HG03175 (cell line): ENCODE measurements around the gene OPN1SW.
A peak's percentile ranks its signal among the peaks of the same experiment; 100 is the strongest.

Source experiments
- ATAC-seq: cut with Tn5 transposase; IDR thresholded peaks from one replicate; pipeline ENCODE4 v1.9.1; 2021; ENCODE audit warnings: mild to moderate bottlenecking, moderate library complexity; ENCODE audit not compliant: unreplicated experiment

Gene OPN1SW

DNA sequence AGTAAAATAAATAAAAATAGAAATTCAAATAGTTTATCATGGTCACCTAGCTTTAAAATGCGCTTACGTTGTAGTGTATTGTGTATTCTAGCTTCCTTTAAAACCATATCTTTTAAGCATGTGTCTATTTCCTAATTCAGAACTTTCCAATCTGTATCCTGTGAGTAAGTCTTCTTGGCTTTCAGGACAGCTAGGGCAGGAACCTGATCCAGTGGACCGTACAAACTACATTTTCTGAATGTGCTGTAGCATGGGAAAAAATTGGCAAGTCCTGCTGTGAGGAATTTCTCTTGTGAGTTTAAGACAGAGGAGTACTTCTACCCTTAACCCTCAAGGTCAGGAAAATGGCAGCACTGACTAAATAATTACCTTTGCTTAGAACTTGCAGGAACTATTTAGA is 12.1 kb downstream of the OPN1SW start:
- no peak for ATAC-seq

DNA sequence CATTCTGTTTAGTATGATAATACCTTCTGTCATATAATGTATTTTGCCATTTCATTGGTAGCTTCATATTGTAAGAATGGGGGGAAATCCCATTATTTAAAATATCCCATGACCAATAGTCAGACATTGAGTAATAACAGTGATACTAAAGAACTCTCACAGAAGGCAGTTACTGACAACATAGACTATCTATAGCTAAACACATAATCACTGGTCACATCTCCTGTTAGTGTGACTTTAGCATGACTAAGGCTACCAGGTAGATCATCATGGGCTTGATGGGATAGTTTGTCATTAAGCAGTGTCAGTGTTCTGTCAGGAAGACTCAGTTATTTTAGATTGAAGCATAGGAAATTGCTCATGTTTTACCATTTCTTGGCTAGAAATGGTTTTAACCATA is 16.4 kb downstream of the OPN1SW start:
- ATAC-seq, result no peak

DNA sequence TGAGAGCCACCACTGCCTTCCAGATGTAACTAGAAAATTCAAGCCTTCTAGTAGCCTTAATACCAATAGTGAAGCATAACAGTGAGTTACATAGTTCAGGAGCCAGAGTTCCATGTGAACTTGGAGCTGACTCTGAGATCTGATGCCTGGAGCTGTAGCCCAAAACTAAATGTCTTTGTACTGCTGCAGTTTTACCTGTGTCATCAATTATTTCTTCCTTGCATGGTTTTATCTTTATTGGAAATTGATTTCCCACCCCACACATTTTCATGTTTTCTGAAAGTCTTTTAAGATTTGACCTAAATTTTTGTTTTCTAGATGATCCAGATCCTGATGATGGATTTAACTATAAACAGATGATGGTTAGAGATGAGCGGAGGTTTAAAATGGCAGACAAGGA is 17.0 kb downstream of the OPN1SW start:
- ATAC-seq, result no peak

DNA sequence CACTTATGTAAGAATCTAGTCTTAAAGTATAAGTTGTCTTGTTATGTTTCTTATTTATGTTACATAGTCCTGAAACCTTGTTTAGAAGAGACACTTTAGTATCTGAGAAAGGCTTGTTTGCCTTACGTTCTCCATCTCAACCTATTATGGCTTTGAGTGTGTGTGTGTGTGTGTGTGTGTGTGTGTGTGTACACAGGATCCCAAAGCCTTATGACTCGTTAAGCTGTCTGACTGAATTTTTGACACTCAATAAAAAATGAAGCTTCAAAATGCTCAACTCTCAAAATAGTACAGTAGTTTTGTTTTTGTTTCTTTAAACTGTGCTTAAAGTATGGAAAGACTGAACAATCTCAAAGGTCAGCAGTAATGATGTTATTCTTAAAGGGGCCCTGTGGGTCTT is 18.4 kb downstream of the OPN1SW start:
- no peak for ATAC-seq

DNA sequence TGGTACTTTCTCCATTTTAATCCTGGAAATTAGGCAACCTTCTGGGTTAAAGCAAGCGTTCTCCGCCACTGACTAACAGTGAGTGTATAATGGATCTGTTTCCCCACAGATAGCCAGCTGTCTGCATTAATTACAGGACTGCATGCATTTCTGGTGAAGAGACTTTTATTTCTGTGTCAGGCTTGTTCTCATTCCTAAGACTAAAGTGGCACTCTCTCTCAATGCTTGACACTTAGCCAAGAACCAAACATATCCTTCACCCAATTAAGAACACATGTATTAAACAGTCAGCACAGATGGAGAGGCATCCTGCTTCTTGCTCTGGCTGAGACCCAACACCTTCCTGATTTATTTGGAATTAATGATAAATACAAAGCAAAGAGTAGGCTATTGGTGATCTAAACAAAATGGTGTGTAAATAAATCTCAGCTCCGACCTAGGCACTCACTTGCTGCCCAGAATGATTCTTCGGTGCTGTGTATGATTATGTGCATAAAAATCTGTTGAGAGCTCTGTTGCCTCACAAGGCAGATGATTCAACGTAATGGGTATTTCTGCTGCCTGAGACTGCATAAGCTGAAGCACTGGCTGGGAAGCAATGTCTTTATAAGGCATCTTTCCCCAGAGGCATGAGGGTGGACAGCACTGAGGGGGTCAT is 19.6 kb downstream of the OPN1SW start:
- no peak for ATAC-seq

DNA sequence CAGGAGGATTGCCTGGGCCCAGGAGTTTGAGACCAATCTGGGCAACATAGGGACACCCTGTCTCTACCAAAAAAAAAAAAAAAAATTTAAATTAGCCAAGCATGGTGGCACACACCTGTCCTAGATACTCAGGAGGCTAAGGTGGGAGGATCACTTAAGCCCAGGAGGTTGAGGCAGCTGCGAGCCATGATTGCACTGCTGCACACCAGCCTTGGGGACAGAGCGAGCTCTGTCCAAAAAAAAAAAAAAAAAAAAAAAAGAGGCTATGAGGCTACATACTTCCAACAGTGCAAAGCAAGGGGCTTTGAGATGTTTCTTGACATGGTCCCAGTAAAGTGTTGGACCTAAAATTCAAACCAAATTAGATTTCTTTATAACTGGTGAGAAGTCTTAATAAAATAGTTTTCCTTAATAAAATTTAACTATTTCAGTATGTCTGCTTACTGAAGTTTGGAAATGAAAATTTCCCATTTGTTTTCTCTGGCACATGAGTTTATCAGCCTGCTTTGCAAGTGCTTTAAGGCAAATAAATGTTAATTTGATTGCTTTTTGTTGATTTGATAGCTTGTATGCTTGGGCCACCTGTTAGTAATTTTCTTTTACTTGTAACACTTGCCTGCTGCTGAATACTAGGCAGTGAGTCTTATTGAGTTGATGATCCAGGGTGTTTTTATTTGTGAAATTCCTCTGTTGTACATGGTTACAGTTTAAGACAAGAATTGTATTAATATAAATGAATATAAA is 20.3 kb downstream of the OPN1SW start:
- no peak for ATAC-seq

DNA sequence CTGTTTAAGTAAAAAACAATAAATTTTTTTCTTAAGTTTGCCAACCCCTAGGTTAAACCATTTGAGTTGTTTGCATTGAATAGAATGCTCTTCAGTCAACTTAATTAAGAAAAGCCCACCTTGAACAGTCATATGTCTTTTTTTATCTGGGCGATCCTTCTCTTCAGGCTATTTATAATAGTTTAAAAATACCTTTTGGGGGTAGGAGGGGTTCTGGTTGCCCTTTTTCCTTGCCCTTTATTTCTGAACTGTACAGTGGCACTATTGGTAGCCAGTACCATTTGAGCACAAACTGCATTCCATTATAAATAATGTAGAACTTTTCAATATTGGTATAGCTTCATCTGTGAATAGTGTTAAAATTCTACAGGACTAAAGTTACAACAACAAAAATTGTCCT is 23.3 kb downstream of the OPN1SW start:
- ATAC-seq, result no peak

DNA sequence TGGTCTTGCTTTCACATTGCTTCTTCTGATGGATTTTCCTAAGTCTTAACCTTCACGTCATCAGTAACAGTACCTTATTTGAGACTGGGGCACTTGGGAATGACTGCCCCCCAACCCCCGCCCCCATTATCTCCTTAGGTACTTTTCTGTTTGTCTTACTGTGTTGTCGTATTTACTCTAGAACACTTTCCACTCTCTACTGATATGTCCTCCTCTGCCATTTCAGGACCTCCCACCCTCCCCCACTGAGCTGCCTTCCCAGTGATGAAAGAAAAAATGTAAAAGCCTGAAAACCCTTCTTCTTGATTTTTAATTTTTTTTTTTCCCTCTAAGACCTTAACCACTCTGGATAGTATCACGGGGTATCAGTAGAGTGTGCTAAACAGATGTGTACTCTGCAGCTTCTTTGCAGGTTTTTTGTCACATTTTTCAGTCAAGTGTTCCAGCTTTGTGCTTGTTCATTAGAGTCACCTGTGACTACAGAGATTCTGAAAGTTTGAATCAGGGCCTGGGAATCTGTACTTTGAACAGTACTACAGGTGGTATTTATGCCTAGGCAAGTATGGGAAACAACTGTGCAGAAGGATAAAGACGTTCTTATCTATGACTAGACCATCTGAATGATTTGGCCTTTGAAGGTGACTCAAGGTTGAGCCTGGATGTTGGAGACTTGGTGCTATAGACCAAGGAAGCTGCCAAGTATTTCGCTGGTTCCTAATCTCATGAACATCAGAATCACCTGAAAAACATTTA is 28.1 kb downstream of the OPN1SW start:
- ATAC-seq, result no peak

DNA sequence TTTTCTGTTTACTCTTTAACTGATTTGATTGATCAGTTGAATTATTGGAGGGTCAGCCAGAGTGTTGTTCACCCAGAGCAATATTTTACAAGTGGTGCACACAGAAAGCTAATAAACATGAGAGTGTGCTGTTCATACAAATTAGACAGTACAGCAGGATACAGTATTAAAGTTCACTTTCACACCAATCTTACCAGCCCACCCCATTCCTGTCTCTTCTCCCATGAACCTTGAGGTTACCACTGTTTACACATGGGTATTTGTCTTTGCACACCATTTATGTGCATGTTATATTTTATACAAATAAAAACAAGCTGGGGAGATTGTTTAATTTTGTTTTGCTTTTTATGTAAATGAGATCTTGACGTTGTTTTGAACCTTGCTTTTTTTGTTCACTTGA is 29.9 kb downstream of the OPN1SW start:
- ATAC-seq, result no peak

DNA sequence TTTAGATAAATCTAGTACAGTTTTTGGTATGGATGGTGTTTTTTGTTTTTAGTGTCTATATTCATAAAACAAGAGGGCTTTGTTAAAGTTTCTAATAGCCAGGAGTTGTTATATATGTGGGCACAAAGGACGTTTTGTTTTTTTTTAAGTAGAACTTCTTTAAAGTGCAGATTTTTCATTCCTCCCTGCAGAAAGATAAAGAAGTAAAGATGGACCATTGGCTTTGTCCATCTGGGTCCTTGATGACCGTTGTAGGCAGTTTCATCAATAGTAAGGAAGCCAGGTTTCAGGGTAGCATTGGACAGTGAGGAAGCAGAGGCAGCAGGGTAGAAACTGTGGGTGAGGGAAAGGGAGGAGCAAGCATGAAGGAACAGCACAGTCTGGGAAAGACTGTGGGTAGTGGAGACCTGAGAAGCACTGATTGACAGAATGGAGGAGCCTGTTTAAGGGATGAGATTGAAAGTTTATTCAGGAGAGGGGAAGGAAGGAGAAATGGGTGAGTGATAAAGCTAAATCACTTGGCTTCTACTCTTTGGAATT is 31.2 kb downstream of the OPN1SW start:
- ATAC-seq, result no peak

DNA sequence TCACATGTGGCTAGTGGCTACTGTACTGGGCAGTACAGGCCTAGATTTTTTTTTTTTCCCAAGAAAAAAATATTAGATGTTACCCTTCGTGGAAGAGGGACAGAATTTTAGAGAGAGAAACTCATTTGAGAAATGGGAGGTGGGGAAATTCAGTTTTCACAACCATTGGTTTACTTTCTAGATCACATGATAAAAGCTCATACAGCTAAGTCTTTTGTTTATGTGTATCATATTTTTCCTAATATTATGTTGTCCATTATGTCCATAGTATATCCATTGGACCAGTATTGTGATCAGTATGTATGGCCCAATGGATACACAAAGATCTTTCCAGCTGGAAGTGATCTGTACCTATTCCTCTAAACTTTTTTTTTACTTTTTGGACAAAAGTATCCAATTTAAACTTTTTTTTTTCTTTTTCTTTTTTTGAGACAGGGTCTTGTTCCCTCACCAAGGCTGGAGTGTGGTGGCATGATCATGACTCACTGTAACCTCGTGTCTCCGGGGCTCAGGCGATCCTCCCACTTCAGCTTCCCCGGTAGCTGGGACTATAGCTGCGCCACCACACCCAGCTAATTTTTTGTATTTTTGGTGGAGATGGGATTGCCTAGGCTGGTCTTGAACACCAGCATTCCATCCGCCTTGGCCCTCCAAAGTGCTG is 32.4 kb downstream of the OPN1SW start:
- no peak for ATAC-seq

DNA sequence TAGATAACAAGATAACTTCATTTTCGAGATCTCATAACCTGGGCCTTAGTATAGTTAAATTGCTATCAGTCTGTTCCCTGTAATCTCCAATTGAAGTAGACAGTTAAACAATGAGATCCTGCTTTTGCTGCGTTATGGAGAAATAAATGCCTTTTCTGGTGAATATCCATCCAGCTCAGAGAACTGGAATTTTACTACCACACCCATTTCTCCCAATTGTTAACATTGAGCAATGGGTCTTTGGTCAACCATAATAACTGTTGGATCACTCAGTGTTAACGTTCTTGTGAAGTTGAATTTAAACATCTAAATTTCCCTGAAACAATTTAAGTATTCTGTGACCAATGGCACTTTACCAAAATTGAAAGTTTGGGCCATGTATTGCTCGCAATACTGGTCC is 33.4 kb downstream of the OPN1SW start:
- ATAC-seq, result no peak

DNA sequence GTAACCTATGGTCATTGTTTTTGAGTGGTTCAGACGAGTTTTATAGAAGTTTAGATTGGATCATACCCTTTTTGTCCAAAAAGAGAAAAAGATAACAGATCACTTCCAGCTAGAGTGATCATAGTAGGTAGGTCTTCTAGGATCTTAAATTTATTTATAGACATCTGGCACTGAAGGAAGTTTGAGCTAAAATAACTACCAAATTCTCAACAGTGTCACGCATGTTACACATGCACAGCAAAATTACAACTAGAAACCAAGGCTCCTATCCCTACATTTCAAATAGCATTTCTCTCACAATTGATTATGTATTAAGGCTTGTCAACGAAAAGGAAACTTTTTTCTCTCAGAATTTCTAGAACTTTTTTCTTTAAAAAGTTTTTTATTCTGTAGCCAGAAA is 34.1 kb downstream of the OPN1SW start:
- ATAC-seq, result no peak

DNA sequence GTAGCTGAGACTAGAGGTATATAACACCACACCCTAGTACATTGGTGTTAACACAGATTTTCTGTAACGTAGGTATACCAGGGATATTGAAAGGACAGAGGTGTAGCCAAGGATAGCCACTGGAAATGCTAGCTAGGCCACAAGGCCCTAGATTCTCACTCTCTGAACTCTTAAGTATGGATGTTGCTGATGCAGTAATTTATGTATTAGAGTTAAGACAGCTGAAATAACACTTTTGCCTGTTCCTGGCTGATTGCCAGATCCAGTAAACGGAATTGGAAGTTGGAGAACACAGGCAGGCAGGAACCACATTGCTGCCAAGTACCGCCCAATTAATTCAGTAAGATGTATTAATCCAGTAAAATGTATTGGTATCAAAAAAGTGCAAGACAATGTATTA is 34.6 kb downstream of the OPN1SW start:
- no peak for ATAC-seq

DNA sequence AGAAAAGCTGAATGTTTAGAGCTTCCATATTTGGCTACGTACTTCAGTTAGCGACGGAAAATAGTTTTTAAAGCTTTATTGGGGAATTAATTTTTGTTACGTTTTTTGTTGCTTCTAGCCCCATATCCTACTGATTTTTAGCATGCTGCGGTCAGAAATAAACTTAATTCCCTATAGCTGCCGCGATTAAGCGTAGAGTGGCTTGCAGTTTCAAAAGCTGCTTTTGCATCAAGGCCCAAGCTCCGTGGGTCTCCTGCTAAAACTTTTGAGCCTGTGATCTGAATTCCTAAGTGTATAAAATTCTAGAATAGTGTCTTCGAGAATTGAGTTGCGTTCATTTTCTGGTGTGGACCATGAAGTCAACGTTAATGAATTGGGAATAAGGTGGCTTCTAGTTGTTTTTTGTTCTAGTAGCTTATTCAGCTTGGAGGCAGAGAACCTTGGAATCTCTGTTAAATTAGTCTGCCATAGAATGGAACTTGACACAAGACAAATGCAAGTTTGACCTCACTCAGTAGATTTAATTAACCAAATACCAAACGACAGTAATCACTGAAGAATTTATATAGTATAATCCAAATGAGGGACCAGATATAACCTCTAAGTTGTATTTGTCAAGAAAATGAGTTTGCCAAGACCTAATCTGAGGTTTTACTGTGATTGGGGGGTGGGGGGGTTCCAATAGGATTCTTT is 35.5 kb downstream of the OPN1SW start:
- no peak for ATAC-seq

DNA sequence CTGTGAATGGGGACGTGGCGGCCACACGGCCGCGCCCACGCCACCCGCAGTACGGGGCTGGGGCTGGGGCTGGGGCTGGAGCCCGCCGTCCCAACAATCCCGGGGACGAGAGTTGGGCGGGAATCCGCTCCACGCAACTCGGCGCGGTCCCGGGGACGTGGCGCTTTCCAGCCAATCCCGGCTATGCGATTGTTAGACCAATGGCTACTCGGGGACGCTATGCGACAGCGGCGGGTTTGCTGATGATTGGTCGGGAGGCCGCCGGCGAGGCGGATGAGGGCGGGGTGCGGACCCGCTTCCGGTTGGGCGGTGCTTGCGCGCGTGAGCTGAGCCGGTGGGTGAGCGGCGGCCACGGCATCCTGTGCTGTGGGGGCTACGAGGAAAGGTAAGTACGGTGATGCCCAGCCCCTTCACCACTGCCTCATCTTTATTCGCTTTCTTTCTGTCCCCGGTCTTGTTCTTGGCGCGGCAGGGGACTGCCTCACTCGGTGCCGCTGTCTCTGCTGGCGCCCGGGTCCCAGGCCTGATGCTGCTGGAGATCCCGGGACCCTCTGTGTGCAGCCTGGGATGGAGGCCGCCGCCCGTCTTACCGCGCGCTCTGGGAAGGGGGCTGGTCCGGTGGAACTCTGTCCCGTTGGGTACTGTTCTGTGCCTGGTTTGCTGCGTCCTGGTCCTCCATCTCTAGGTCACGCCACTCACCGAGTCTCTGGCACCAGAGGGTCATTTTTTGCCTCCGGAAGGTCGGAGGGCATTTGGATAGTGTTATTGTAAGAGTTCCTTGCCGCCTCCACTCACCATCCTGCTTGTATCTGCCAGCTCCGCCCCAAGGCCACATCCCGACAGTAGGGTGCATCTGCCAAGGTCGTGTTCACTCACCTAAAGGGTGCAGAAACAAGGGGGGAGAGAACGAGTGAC is 36.3 kb downstream of the OPN1SW start, which contains the start of gene CALU:
Gene CALU, plus strand, starts transcription at position 312 of the 915 bp plus-strand sequence. CDS start 9,225 bp downstream, outside the sequence.
- peak; percentile 98 for ATAC-seq

DNA sequence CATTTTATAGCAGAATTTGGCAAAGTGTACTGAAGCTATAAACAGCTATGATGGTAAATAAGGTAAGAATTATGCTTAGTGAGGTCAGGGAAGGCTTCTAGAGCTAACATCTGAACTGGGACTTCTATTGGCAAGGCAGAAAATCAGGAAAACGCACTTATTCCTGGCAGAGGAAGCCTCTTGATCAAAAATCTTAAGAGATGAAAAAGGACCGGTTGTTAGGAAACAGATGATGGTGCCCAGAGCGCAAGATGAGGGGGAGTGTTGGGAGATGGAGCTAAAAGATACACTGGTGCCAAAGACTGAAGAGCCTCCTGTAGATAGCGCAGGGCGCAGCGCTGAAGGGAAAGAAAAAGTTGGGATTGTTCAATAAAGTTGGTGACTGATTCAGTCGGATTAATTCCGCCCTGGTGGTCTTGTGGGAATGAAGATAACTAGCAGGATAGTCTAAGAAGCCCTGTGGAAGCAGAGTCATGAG is 37.0 kb downstream of the OPN1SW start:
- peak; percentile 16 for ATAC-seq

DNA sequence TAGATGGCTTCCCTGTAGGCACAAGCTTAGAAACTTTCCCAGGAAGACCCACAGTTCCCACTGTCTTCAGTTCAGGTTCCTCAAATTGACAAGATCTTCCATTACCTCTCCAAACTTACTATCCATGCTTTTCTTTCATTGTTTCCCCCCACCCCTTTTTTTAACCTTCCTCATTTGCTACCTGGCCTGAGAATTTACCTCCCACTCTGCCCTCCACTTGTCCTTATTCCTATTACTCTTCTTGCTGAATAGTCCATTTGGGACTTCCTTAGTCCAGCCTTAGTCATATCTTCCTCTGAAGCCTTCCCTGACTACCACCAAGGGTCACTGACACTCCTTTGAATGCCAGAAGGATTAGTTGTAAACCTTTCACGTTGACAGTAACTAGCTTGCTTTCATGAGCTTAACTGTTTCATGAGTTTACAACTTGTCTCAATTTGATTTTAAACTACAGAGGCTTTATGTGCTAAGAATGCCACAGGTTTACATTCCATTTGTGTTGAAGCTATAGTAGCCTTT is 37.7 kb downstream of the OPN1SW start:
- ATAC-seq, result no peak

DNA sequence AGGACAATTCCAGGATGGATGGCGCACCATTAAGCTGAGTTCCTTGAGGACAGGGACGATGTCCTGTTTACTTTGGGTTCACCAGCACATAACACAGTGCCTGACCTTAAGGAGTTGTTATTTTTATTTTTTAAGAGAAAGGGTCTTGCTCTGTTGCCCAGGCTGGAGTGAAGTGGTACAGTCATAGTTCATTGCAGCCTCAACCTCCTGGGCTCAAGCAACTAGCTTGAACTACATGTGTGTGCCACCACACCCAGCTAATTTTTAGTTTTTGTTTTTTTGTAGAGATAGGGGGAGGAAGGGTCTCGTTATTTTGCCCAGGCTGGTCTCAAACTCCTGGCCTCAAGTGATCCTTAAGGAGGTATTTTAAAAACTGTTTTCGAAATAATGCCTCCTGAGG is 38.2 kb downstream of the OPN1SW start:
- ATAC-seq, result no peak
